Hindlimb muscle (tissue), 1 donor: ENCODE results near the gene MYO3B. TPM values are rescaled to one million over a fixed set of nuclear protein-coding genes. Genes with fewer than 3 reads are reported as not detected.

Experiments used
- DNase-seq: peaks from one replicate; pipeline ENCODE4 v3.0.0-alpha.2; 2013
- polyA plus RNA-seq: library from polyadenylated mRNA; unstranded; fragments of 120-200 nt; gene quantifications from one replicate; pipeline ENCODE4 v1.2.1, GENCODE V29; 2013; ENCODE audit not compliant: insufficient read length

MYO3B gene
- polyA plus RNA-seq, 1 donor, result 0.06 TPM

GRCh38 chr2:170481201-170481600 lies 303.3 kb downstream of the MYO3B start:
- DNase-seq, result no peak

- no peak for DNase-seq
Observed at GRCh38 chr2:170484552-170484951, 306.6 kb downstream of the MYO3B start.

GRCh38 chr2:170485254-170486026 lies 307.5 kb downstream of the MYO3B start:
- DNase-seq, result no peak

GRCh38 chr2:170486730-170487129 lies 308.8 kb downstream of the MYO3B start:
- no peak for DNase-seq

GRCh38 chr2:170488807-170489206 lies 310.9 kb downstream of the MYO3B start:
- DNase-seq, result no peak

- no peak for DNase-seq
Observed at GRCh38 chr2:170492010-170492409, 314.1 kb downstream of the MYO3B start.

GRCh38 chr2:170493426-170494097 lies 315.6 kb downstream of the MYO3B start:
- DNase-seq, result no peak

GRCh38 chr2:170495896-170496295 lies 317.9 kb downstream of the MYO3B start:
- DNase-seq, result no peak

GRCh38 chr2:170498619-170499018 lies 320.7 kb downstream of the MYO3B start:
- DNase-seq, result no peak

- DNase-seq, result no peak
Observed at GRCh38 chr2:170500104-170500503, 322.2 kb downstream of the MYO3B start.

- no peak for DNase-seq
Observed at GRCh38 chr2:170500770-170501169, 322.8 kb downstream of the MYO3B start.

- no peak for DNase-seq
Observed at GRCh38 chr2:170501421-170502043, 323.6 kb downstream of the MYO3B start.

- no peak for DNase-seq
Observed at GRCh38 chr2:170502361-170503130, 324.6 kb downstream of the MYO3B start.

GRCh38 chr2:170503563-170503962 lies 325.6 kb downstream of the MYO3B start:
- DNase-seq, result no peak

GRCh38 chr2:170503971-170504809 lies 326.2 kb downstream of the MYO3B start:
- no peak for DNase-seq

GRCh38 chr2:170504810-170505145 lies 326.8 kb downstream of the MYO3B start:
- DNase-seq, result no peak

GRCh38 chr2:170505631-170506275 lies 327.8 kb downstream of the MYO3B start:
- DNase-seq, result peak; percentile 42

- no peak for DNase-seq
Observed at GRCh38 chr2:170509452-170510193, 331.7 kb downstream of the MYO3B start.

- no peak for DNase-seq
Observed at GRCh38 chr2:170512266-170512665, 334.3 kb downstream of the MYO3B start.

- no peak for DNase-seq
Observed at GRCh38 chr2:170514140-170514539, 336.2 kb downstream of the MYO3B start.

GRCh38 chr2:170517538-170517937 lies 339.6 kb downstream of the MYO3B start:
- no peak for DNase-seq
